ENCODE results near the gene EID1. TPM values are rescaled to one million over a fixed set of nuclear protein-coding genes. Genes with fewer than 3 reads are reported as not detected.

Gene EID1
- total and polyA plus RNA-seq, 4 donors = 45.7 to 70.6 (median 61.1) TPM

DNA sequence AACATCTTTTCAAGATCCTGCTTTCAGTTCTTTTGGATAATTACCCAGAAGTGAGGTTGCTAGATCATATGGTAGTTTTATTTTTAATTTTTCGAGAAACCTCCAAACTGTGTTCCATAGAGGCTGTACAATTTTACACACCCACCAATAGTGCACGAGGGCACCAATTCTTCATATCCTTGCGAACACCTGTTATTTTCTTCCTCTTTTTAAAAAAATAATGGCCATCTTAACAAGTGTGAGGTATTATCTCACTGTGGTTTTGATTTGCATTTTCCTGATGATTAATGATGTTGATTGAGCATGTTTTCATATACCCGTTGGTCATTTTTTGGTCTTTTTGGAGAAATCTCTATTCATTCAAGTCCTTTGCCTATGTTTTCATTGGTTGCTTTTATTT is 49.5 kb upstream of the EID1 start:
- TF ChIP-seq NR2F2 (IDR thresholded peaks at IDR 0.05) = no peak
- no peak for TF ChIP-seq FOXA1 (IDR thresholded peaks at IDR 0.05)
- no peak for TF ChIP-seq FOXA2 (IDR thresholded peaks at IDR 0.05)
- TF ChIP-seq JUND (IDR thresholded peaks at IDR 0.05) = no peak
- Histone ChIP-seq H3K4me1 (ENCODE audit: control insufficient read depth in 4 of 4, insufficient read depth in 4 of 4, low read length in 3 of 4) (no peaks in the 10 kb centered on the region), H3K9me3 (ENCODE audit: control insufficient read depth in 4 of 4, low read length in 3 of 4) (peaks cover 0 to 2% (median 1%) of the 10 kb centered on the region in 4 donors), H3K27me3 (ENCODE audit: control insufficient read depth in 4 of 4, insufficient read depth in 4 of 4, low read length in 3 of 4) (no peaks in the 10 kb centered on the region), H3K9ac (ENCODE audit: low read depth in 1 of 2, low read length in 2 of 2) (no peak overlapping the region), H3K27ac (ENCODE audit: low read depth in 1 of 2, low read length in 2 of 2) (no peak overlapping the region), H3K36me3 (ENCODE audit: control insufficient read depth in 4 of 4, insufficient read depth in 3 of 4, low read depth in 1 of 4, low read length in 3 of 4) (no peaks in the 10 kb centered on the region), H3K4me3 (ENCODE audit: low read depth in 1 of 3, low read length in 3 of 3) (no peak overlapping the region)
- WGBS = 75% methylated on average over 4 of the region's 4 CpGs
- DNase-seq (ENCODE audit: low spot score) = no peak

GRCh38 chr15:48828906-48829305 is 49.0 kb upstream of the EID1 start:
- no peak overlapping the region for H3K27ac ChIP-seq (ENCODE audit: low read depth in 1 of 2, low read length in 2 of 2)
- no peak overlapping the region for H3K9ac ChIP-seq (ENCODE audit: low read depth in 1 of 2, low read length in 2 of 2)
- no peaks in the 10 kb centered on the region for H3K27me3 ChIP-seq (ENCODE audit: control insufficient read depth in 4 of 4, insufficient read depth in 4 of 4, low read length in 3 of 4)
- H3K9me3 ChIP-seq (ENCODE audit: control insufficient read depth in 4 of 4, low read length in 3 of 4) = peaks cover 0 to 2% (median 1%) of the 10 kb centered on the region in 4 donors
- no peak for DNase-seq (ENCODE audit: low spot score)
- H3K4me3 ChIP-seq (ENCODE audit: low read depth in 1 of 3, low read length in 3 of 3) = no peak overlapping the region
- no peaks in the 10 kb centered on the region for H3K36me3 ChIP-seq (ENCODE audit: control insufficient read depth in 4 of 4, insufficient read depth in 3 of 4, low read depth in 1 of 4, low read length in 3 of 4)
- no peaks in the 10 kb centered on the region for H3K4me1 ChIP-seq (ENCODE audit: control insufficient read depth in 4 of 4, insufficient read depth in 4 of 4, low read length in 3 of 4)
- TF ChIP-seq FOXA1 (IDR thresholded peaks at IDR 0.05) (no peak), ZBTB33 (IDR thresholded peaks at IDR 0.05) (no peak), NR2F2 (IDR thresholded peaks at IDR 0.05) (no peak), FOXA2 (IDR thresholded peaks at IDR 0.05) (no peak), RXRA (IDR thresholded peaks at IDR 0.05) (no peak), TAF1 (conservative IDR thresholded peaks at IDR 0.05) (no peak), HNF4G (IDR thresholded peaks at IDR 0.05) (no peak), HNF4A (conservative IDR thresholded peaks at IDR 0.05) (no peak), YY1 (IDR thresholded peaks at IDR 0.05) (no peak), GABPA (IDR thresholded peaks at IDR 0.05 in 1 of 2, conservative IDR thresholded peaks at IDR 0.05 in 1 of 2) (no peak), EGR1 (IDR thresholded peaks at IDR 0.05; ENCODE audit: low read depth in 2 of 2) (no peak), JUND (IDR thresholded peaks at IDR 0.05) (no peak), RAD21 (IDR thresholded peaks at IDR 0.05) (no peak)
- TF ChIP-seq, protein P1, sequence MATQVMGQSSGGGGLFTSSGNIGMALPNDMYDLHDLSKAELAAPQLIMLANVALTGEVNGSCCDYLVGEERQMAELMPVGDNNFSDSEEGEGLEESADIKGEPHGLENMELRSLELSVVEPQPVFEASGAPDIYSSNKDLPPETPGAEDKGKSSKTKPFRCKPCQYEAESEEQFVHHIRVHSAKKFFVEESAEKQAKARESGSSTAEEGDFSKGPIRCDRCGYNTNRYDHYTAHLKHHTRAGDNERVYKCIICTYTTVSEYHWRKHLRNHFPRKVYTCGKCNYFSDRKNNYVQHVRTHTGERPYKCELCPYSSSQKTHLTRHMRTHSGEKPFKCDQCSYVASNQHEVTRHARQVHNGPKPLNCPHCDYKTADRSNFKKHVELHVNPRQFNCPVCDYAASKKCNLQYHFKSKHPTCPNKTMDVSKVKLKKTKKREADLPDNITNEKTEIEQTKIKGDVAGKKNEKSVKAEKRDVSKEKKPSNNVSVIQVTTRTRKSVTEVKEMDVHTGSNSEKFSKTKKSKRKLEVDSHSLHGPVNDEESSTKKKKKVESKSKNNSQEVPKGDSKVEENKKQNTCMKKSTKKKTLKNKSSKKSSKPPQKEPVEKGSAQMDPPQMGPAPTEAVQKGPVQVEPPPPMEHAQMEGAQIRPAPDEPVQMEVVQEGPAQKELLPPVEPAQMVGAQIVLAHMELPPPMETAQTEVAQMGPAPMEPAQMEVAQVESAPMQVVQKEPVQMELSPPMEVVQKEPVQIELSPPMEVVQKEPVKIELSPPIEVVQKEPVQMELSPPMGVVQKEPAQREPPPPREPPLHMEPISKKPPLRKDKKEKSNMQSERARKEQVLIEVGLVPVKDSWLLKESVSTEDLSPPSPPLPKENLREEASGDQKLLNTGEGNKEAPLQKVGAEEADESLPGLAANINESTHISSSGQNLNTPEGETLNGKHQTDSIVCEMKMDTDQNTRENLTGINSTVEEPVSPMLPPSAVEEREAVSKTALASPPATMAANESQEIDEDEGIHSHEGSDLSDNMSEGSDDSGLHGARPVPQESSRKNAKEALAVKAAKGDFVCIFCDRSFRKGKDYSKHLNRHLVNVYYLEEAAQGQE (IDR thresholded peaks at IDR 0.05) = no peak
- TF ChIP-seq, protein P2, sequence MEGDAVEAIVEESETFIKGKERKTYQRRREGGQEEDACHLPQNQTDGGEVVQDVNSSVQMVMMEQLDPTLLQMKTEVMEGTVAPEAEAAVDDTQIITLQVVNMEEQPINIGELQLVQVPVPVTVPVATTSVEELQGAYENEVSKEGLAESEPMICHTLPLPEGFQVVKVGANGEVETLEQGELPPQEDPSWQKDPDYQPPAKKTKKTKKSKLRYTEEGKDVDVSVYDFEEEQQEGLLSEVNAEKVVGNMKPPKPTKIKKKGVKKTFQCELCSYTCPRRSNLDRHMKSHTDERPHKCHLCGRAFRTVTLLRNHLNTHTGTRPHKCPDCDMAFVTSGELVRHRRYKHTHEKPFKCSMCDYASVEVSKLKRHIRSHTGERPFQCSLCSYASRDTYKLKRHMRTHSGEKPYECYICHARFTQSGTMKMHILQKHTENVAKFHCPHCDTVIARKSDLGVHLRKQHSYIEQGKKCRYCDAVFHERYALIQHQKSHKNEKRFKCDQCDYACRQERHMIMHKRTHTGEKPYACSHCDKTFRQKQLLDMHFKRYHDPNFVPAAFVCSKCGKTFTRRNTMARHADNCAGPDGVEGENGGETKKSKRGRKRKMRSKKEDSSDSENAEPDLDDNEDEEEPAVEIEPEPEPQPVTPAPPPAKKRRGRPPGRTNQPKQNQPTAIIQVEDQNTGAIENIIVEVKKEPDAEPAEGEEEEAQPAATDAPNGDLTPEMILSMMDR (IDR thresholded peaks at IDR 0.05; ENCODE audit: low read depth, low read length, missing input control) = no peak
- TF ChIP-seq, protein P3, sequence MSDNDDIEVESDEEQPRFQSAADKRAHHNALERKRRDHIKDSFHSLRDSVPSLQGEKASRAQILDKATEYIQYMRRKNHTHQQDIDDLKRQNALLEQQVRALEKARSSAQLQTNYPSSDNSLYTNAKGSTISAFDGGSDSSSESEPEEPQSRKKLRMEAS (IDR thresholded peaks at IDR 0.05) = no peak
- TF ChIP-seq, protein P4, sequence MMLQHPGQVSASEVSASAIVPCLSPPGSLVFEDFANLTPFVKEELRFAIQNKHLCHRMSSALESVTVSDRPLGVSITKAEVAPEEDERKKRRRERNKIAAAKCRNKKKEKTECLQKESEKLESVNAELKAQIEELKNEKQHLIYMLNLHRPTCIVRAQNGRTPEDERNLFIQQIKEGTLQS (IDR thresholded peaks at IDR 0.05) = no peak
